ENCODE data around the gene NRARP.

NRARP gene

DNA sequence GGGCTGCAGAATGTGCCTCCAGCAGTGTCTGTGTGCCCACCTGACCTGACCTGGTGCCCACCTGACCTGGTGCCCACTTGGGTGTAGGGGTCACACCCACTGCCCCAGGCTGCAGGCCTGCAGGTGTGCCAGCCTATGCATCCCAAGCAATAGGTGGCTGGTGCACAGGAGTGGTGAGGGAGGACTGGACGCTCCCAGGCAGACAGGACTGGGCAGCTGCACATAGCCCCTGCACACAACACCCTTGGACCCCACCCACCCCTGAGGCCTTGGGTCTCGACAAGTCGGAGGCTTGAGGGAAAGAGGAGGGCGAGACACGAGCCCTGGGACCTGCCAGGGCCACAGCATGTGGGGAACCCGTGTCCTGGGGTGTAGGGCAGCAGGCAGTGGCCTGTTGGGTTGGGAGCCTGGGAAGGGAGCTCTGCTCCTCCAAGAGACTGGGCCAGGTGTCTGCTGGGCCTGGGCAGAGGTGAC lies 10.8 kb upstream of the NRARP start:
- no peak for DNase-seq (ENCODE audit: low read depth)
- no peak overlapping the region for H3K4me3 ChIP-seq (ENCODE audit: control insufficient read depth, low read depth, low read length)
- TF ChIP-seq, protein P1, sequence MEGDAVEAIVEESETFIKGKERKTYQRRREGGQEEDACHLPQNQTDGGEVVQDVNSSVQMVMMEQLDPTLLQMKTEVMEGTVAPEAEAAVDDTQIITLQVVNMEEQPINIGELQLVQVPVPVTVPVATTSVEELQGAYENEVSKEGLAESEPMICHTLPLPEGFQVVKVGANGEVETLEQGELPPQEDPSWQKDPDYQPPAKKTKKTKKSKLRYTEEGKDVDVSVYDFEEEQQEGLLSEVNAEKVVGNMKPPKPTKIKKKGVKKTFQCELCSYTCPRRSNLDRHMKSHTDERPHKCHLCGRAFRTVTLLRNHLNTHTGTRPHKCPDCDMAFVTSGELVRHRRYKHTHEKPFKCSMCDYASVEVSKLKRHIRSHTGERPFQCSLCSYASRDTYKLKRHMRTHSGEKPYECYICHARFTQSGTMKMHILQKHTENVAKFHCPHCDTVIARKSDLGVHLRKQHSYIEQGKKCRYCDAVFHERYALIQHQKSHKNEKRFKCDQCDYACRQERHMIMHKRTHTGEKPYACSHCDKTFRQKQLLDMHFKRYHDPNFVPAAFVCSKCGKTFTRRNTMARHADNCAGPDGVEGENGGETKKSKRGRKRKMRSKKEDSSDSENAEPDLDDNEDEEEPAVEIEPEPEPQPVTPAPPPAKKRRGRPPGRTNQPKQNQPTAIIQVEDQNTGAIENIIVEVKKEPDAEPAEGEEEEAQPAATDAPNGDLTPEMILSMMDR (IDR thresholded peaks at IDR 0.05; ENCODE audit: control insufficient read depth, insufficient read depth, low read depth, low read length, missing control alignments), result no peak

DNA sequence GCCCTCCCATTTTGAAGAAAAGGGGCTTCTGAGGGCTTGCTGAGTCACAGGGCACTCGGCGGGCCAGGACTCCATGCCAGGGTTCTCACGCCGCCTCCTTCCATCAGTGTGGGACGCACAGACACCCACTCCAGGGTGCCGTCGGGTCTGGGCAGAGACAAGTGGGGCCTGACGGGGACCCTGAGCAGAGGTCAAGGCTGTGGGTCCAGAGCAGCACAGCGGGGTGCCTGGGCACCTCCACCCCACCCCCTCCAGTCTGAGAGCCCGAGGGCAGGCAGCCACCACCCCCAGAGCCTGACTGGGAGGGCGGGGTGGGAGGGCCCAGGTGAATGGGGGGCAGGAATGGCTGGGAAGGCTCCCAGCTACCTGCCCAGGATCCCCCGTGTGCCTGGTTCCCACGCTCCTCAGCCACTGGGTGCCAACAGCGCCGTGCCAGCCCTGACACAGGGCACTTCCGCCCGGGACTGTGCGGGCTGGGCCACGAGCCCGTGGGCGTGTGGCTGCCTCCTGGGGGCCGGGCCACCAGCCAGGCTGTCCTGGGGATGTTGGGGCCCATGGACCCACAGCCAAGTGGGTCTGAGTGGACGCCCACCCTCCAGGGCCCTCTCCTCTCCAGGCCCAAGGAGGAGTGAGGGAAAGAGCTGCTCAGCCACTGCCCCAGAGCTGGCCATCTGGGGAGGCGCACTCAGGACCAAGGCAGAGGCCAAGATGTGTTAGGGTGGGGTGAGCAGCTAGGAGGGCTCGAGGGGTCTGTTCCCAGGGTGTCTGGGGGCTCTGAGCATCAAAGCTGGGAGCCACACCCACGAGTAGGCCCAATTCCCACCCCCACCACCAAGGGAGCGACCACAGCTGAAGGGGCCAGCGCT lies 10.1 kb upstream of the NRARP start:
- DNase-seq (ENCODE audit: low read depth), result no peak

DNA sequence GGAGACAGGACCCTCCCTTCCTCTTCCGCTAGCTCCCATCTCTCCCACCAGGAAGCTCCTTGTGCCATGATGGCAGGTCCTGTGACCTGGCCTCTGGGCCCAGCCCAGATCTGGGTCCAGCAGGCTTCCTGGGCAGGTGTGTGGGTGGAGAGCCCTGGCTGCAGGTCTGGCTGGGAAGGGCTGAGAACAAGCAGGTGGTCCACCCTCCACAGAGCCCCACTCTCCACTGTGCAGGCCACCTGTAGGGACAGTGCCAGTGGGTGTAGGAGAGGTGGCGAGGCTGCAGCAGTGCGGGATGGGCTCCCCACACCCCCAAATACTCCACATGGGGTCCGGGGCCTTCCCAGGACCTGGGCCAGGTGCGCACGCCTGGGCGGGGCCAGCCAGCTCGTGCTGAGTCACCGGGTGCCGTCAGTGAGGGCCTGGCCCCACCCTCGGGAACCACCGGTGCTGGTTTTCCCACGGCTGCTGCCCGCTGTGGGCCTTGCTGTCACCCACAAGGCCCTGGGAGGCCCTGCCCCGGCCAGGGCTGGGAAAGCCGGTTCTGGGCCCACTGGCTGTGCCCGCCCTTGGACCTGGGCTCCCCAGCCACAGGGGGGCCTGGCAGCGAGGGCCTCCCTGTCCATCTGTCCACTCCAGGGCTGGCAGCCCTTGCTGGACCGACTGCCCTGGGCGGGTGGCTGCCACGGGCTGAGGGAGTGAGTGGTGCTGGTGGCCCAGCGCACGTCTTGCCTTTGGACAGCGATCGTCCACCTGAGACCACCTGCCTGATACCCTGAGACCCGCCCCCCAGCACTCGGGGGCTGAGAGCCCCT lies 9.3 kb upstream of the NRARP start:
- H3K4me3 ChIP-seq (ENCODE audit: control insufficient read depth, low read depth, low read length), result no peak overlapping the region
- TF ChIP-seq, protein P1 (IDR thresholded peaks at IDR 0.05; ENCODE audit: control insufficient read depth, insufficient read depth, low read depth, low read length, missing control alignments), result no peak
- DNase-seq (ENCODE audit: low read depth), result no peak

More for the DNA sequence above, 10.1 kb upstream of the NRARP start:
- TF ChIP-seq, protein P1 (IDR thresholded peaks at IDR 0.05; ENCODE audit: control insufficient read depth, insufficient read depth, low read depth, low read length, missing control alignments), result no peak
- no peak overlapping the region for H3K4me3 ChIP-seq (ENCODE audit: control insufficient read depth, low read depth, low read length)

DNA sequence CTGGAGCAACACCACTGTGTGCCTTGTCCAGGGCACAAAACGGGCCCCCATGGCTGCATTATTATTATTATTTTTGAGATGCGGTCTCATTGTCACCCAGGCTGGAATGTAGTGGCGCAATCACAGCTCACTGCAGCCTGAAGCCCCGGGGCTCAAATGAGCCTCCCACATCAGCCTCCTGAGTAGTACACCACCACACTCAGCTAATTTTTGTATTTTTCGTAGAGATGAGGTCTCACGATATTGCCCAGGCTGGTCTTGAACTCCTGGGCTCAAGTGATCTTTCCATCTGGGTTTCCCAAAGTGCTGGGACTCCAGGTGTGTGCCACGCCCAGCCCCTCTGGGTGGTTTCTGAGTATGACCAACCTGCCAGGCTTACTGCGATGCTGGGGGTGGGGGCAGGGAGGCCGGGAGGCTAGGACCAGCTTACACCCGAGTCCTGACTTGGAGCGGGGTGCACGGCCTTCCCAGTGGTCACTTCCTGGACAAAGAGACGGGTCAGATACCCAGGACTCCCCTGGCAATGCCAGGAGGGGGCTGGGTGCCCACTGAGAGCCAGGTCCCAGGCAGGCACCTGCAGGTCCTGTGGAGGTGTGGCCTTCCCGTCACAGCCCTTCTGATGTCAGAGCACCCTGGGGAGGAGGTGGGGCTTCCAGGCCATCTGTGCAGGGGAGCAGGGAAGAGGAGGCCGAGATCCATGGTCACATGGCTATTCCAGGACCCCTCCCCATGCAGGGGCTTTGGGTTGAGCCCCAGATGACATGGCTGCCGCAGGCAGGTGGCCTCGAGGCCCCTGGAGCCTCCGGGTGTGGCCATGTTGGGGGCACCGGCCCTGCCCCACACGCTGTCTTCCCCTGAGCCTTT lies 8.3 kb upstream of the NRARP start:
- DNase-seq (ENCODE audit: low read depth), result no peak
- TF ChIP-seq, protein P1 (IDR thresholded peaks at IDR 0.05; ENCODE audit: control insufficient read depth, insufficient read depth, low read depth, low read length, missing control alignments), result no peak
- no peak overlapping the region for H3K4me3 ChIP-seq (ENCODE audit: control insufficient read depth, low read depth, low read length)

DNA sequence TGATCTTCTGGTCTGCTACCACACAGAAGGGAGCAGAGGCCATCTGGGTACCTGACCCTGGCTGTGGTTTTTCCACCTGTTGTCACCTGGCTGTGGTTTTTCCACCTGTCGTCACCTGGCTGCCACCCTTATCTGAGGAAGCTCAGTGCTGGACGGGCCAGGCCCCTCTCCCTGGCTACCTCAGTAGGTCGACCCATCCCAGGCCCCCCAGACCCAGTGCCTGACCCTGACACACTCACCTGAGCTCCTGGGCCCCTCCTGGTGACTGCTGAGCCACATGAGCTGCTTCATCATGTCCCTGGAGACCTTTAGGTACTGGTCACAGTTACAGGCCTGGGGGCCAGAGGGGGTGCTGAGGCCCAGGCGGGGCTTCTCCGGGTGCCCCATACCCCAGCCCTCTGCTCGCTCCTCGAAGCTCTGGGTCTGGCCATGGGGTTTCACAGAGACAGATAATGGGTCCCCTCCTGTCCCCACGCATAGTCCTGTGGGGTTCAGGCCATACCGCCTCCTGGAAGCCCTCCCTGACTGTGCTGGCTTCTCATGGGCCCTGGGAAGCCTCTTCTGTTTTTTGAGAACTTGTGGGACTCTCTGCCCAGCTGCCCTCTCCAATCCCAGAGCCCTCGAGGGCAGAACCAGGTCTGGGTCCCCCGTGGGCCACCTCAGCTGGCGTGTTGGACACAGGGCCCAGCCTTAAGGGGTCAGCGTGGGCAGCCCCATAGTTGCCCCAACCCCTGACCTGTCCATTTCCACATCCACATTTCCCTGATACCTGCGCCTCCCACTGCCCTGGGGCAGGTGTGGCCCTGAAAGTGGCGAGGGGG lies 7.5 kb upstream of the NRARP start:
- no peak for DNase-seq (ENCODE audit: low read depth)
- TF ChIP-seq, protein P1 (IDR thresholded peaks at IDR 0.05; ENCODE audit: control insufficient read depth, insufficient read depth, low read depth, low read length, missing control alignments), result no peak
- H3K4me3 ChIP-seq (ENCODE audit: control insufficient read depth, low read depth, low read length), result no peak overlapping the region
